Pancreas (tissue), 10 donors: Measurements from ENCODE around the gene PCDHGA7. TPM values are rescaled to one million over a fixed set of nuclear protein-coding genes. Genes with fewer than 3 reads are reported as not detected.
"Not testable (repeated sequence)": the region's sequence is repeated elsewhere in the genome, so short reads cannot be mapped to it uniquely, and the experiment has no call there.

Experiments used
- ATAC-seq, 4 donors: fragments of 200-7000 bp; cut with Tn5 transposase; one replicate each; pipeline versions ENCODE4 v1.8.0 to v1.9.1; 2020; ENCODE audit warnings: mild to moderate bottlenecking in 4 of 4, moderate library complexity in 4 of 4
- DNase-seq, 6 donors: peaks; one replicate each; pipeline ENCODE4 v3.0.0-alpha.2; 2020
- FAIRE-seq: peaks from 2 replicates; lab custom pipeline; 2012; peaks lifted over from hg19 to GRCh38; lab: Jason Lieb, UNC
- H3K27ac ChIP-seq, 4 donors: fragments of 200-600 bp; sonication (generic); 1 replicate in 3 of 4; 2 replicates in 1 of 4; pipeline versions ENCODE4 v1.5.0 to v1.8.0; 2020
- H3K27me3 ChIP-seq, 4 donors: fragments of 200-600 bp; one replicate each; pipeline ENCODE4 v1.8.0; 2021
- H3K36me3 ChIP-seq, 3 donors: fragments of 200-600 bp; sonication (generic) in 1 of 3; one replicate each; pipeline versions ENCODE4 v1.5.0 to v1.8.0; 2020 to 2021
- H3K4me1 ChIP-seq, 3 donors: fragments of 200-600 bp; one replicate each; pipeline ENCODE4 v1.8.0; 2021
- H3K4me3 ChIP-seq, 4 donors: fragments of 200-600 bp; sonication (generic) in 2 of 4; one replicate each; pipeline versions ENCODE4 v1.5.0 to v1.8.0; 2020 to 2021
- H3K9me3 ChIP-seq, 4 donors: fragments of 200-600 bp; one replicate each; pipeline ENCODE4 v1.8.0; 2021
- WGBS, 2 donors: extraction: QIAGEN DNeasy Blood & Tissue Kit; methylation state at CpG; one replicate each; pipeline ENCODE4 v1.1.7; 2013; 5-methylcytosine and 5-hydroxymethylcytosine counted together
- intact Hi-C, 3 donors: fragments of 100-400 bp; cut with DNase I; formaldehyde crosslinking; loops; one replicate each; pipeline versions ENCODE4 v1.11.1 to v1.14.2; 2022
- polyA plus RNA-seq, 2 donors: library from polyadenylated mRNA; stranded (reverse); fragments of 200-250 nt; gene quantifications; one replicate each; pipeline ENCODE4 v1.2.3, GENCODE V29; 2013
- total RNA-seq, 6 donors: library from RNA; stranded (reverse); fragmentation: NEBNext Ultra II Directional in 4 of 6; extraction: Animal tissue kit (Norgen Biotek cat#: 25700) in 4 of 6; gene quantifications; one replicate each; pipeline versions ENCODE4 v1.2.1 to v1.2.4, GENCODE V29; 2021 to 2023
- TF ChIP-seq, protein P1 (sequence below), 4 donors: fragments of 200-600 bp; sonication (generic) in 3 of 4; IDR thresholded peaks; one replicate each; pipeline versions ENCODE4 v1.5.0 to v1.8.0; 2021; ENCODE audit warnings: antibody characterized with exemption in 4 of 4
- donor health status: healthy with polysubstance abuse.
- donor health status: DM: no; HTN: no; CAD: no; lungs with moderate emphysema.
- donor health status: DM: no; HTN: no; CAD: no.
- donor health status: control.
- donor health status: control.
- donor health status: Bipolar disorder and iron deficiency.
- donor health status: DM: yes; HTN: yes; CAD: no.
- donor health status: DM: no; HTN: no; CAD: no.
- donor health status: DM: no; HTN: no; CAD: no.
- donor health status: DM: yes; HTN: yes; CAD: no.

Gene PCDHGA7
- total and polyA plus RNA-seq, 8 donors = 0.92 to 2.0 (median 1.6) TPM

- intact Hi-C loops = no loop called here
- peak in 1 of 6 donors; percentile 31 for DNase-seq
- WGBS, 2 donors = 18 to 23% methylated on average over 9 of the region's 9 CpGs
- H3K9me3 ChIP-seq = peaks cover 0 to 6% (median 1%) of the 10 kb centered on the region in 4 donors
- H3K4me3 ChIP-seq = peak within 1 kb of the TSS in 2 of 4 donors; percentile 11 to 17
- no peaks in the 10 kb centered on the region for H3K4me1 ChIP-seq
- H3K27ac ChIP-seq = no peak within 1 kb of the TSS
- H3K27me3 ChIP-seq = peaks cover 0 to 7% (median 3%) of the 10 kb centered on the region in 4 donors
- no peaks in the 10 kb centered on the region for H3K36me3 ChIP-seq
- peak; percentile 48 to 77 (median 54) for ATAC-seq
- no peak for FAIRE-seq
- TF ChIP-seq, protein P1, sequence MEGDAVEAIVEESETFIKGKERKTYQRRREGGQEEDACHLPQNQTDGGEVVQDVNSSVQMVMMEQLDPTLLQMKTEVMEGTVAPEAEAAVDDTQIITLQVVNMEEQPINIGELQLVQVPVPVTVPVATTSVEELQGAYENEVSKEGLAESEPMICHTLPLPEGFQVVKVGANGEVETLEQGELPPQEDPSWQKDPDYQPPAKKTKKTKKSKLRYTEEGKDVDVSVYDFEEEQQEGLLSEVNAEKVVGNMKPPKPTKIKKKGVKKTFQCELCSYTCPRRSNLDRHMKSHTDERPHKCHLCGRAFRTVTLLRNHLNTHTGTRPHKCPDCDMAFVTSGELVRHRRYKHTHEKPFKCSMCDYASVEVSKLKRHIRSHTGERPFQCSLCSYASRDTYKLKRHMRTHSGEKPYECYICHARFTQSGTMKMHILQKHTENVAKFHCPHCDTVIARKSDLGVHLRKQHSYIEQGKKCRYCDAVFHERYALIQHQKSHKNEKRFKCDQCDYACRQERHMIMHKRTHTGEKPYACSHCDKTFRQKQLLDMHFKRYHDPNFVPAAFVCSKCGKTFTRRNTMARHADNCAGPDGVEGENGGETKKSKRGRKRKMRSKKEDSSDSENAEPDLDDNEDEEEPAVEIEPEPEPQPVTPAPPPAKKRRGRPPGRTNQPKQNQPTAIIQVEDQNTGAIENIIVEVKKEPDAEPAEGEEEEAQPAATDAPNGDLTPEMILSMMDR (IDR thresholded peaks at IDR 0.05) = no peak
Measured at GRCh38 chr5:141343242-141343952, 39.1 kb upstream of the PCDHGA7 start, which contains the start of gene PCDHGA3. PCDHGA3 (plus strand) TSS chr5:141343829; CDS start chr5:141344034, 205 bp downstream.

GRCh38 chr5:141343953-141344463 lies 38.5 kb upstream of the PCDHGA7 start:
- H3K27ac ChIP-seq = no peak overlapping the region
- 17 to 24% methylated on average over 31 of the region's 31 CpGs for WGBS, 2 donors
- peaks cover 0 to 10% (median 3%) of the 10 kb centered on the region in 4 donors for H3K27me3 ChIP-seq
- peak overlapping the region in 2 of 4 donors; percentile 11 to 17 for H3K4me3 ChIP-seq
- DNase-seq (no peak), FAIRE-seq (no peak), ATAC-seq (peak in 1 of 4 donors; percentile 44)
- H3K36me3 ChIP-seq = no peaks in the 10 kb centered on the region
- TF ChIP-seq, protein P1 (IDR thresholded peaks at IDR 0.05) = no peak
- H3K9me3 ChIP-seq = peaks cover 0 to 6% (median 1%) of the 10 kb centered on the region in 4 donors
- intact Hi-C loops = no loop called here
- no peaks in the 10 kb centered on the region for H3K4me1 ChIP-seq

DNA sequence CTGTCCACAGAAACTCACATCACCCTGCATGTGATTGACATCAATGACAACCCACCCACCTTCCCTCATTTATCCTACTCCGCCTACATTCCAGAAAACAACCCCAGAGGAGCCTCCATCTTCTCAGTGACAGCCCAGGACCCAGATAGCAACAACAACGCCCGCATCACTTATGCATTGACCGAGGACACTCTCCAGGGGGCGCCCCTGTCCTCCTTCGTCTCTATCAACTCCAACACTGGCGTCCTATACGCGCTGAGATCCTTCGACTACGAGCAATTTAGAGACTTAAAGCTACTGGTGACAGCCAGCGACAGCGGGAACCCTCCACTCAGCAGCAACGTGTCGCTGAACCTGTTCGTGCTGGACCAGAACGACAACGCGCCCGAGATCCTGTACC lies 37.2 kb upstream of the PCDHGA7 start:
- Histone ChIP-seq H3K4me1 (no peaks in the 10 kb centered on the region), H3K27ac (no peak overlapping the region), H3K36me3 (no peaks in the 10 kb centered on the region), H3K4me3 (no peak overlapping the region), H3K9me3 (peaks cover 0 to 3% (median 1%) of the 10 kb centered on the region in 4 donors), H3K27me3 (peaks cover 0 to 5% (median 3%) of the 10 kb centered on the region in 4 donors)
- intact Hi-C loops = no loop called here
- 26% methylated on average over 20 of the region's 20 CpGs for whole genome bisulfite sequencing, 2 donors
- FAIRE-seq (no peak), DNase-seq (no peak), ATAC-seq (no peak)
- TF ChIP-seq, protein P1 (IDR thresholded peaks at IDR 0.05) = no peak

DNA sequence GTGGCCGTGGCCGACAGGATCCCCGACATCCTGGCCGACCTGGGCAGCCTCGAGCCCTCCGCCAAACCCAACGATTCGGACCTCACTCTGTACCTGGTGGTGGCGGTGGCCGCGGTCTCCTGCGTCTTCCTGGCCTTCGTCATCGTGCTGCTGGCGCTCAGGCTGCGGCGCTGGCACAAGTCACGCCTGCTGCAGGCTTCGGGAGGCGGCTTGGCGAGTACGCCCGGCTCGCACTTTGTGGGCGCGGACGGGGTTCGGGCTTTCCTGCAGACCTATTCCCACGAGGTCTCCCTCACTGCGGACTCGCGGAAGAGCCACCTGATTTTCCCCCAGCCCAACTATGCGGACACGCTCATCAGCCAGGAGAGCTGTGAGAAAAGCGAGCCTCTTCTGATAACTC lies 36.5 kb upstream of the PCDHGA7 start:
- H3K36me3 ChIP-seq, DNase-seq, H3K27ac ChIP-seq, intact Hi-C loops, ATAC-seq, H3K4me3 ChIP-seq, H3K27me3 ChIP-seq, FAIRE-seq, H3K4me1 ChIP-seq, H3K9me3 ChIP-seq: not testable (repeated sequence)
- WGBS, 2 donors = 40 to 46% methylated on average over 20 to 27 of the region's 35 CpGs

- Histone ChIP-seq H3K36me3 (no peaks in the 10 kb centered on the region), H3K9me3 (peaks cover 0 to 10% (median 4%) of the 10 kb centered on the region in 4 donors), H3K27ac (no peak within 1 kb of the TSS), H3K4me1 (no peaks in the 10 kb centered on the region), H3K4me3 (peak within 1 kb of the TSS in 1 of 4 donors; percentile 22), H3K27me3 (peaks cover 0 to 5% (median 0%) of the 10 kb centered on the region in 4 donors)
- 22 to 24% methylated on average over 29 of the region's 29 CpGs for WGBS, 2 donors
- TF ChIP-seq, protein P1 (IDR thresholded peaks at IDR 0.05) = peak in 2 of 4 donors; percentile 14 to 17
- peak in 1 of 6 donors; percentile 36 for DNase-seq
- intact Hi-C loops = no loop called here
- ATAC-seq = peak; percentile 46 to 91 (median 74)
- FAIRE-seq = no peak
Measured at GRCh38 chr5:141349917-141350619, 32.5 kb upstream of the PCDHGA7 start, which contains the start of gene PCDHGB1. PCDHGB1 (plus strand) TSS chr5:141350099; CDS start chr5:141350261, 162 bp downstream.
